HG02678 (cell line): ENCODE results near the gene PGLYRP3.

Source experiments
- ATAC-seq: cut with Tn5 transposase; IDR thresholded peaks from one replicate; pipeline ENCODE4 v1.9.1; 2021; ENCODE audit warnings: mild to moderate bottlenecking, moderate library complexity; ENCODE audit not compliant: unreplicated experiment

PGLYRP3 gene

DNA sequence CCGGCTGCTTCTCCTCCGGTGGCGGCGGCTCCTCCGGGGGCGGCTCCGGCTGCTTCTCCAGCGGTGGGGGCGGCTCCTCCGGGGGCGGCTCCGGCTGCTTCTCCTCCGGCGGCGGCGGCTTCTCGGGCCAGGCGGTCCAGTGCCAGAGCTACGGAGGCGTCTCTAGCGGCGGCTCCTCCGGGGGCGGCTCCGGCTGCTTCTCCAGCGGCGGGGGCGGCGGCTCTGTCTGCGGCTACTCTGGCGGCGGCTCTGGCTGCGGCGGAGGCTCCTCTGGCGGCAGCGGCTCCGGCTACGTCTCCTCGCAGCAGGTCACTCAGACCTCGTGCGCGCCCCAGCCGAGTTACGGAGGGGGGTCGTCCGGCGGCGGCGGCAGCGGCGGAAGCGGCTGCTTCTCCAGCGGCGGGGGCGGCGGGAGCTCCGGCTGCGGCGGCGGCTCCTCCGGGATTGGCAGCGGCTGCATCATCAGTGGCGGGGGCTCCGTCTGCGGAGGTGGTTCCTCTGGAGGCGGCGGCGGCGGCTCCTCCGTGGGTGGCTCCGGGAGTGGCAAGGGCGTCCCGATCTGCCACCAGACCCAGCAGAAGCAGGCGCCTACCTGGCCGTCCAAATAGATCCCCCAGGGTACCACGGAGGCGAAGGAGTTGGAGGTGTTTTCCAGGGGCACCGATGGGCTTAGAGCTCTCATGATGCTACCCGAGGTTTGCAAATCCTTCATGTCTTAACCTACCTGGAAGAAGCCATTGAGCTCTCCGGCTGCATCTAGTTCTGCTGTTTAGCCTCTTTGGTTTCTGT, 51.3 kb downstream of the PGLYRP3 start:
- no peak for ATAC-seq

- ATAC-seq: peak; percentile 46
Measured at GRCh38 chr1:153260585-153261280, 52.0 kb downstream of the PGLYRP3 start.

DNA sequence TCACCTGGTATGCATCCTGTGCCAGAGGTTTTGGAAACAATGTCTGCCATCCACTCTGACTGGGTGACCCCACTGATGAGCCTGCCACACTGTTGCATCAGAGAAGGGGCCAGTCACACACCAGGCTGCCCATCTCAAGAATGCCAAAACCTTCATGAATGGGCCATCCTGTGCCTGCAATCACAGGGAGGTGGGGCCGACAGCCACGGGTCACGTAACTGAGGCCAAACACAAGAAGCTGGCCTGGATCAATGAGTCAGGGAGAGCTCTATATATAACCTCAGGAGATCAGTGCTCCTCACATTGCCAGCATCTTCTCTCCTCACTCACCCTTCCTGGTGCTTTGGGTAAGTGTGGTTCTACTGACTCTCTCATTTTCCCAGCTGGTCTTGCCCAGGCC, 53.4 kb downstream of the PGLYRP3 start, which contains the start of gene LORICRIN:
Gene LORICRIN, plus strand, starts transcription at position 301 of the 400 bp plus-strand sequence. CDS start 1,263 bp downstream, outside the sequence.
- ATAC-seq: no peak

DNA sequence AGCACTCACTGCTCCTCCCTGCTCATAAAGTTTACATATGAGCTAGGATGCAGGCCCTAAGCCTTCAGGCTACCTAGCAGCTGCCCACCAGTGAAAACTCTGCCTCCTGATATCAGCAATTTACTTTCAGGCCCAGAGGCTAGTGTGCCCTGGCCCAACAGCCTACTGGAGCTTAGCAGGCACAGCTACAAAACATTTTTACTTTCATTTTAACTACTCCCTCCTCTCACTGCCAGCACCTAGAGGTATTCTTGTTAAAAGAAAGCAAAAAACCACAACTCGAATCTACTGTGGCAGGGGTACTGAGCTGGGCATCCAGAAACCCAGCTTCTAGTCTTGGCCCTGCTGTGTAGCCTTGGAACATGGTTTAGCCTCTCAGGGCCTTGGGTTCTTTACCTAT, 59.1 kb downstream of the PGLYRP3 start:
- peak; percentile 81 for ATAC-seq

- no peak for ATAC-seq
Measured at GRCh38 chr1:153253076-153253475, 59.7 kb downstream of the PGLYRP3 start.

DNA sequence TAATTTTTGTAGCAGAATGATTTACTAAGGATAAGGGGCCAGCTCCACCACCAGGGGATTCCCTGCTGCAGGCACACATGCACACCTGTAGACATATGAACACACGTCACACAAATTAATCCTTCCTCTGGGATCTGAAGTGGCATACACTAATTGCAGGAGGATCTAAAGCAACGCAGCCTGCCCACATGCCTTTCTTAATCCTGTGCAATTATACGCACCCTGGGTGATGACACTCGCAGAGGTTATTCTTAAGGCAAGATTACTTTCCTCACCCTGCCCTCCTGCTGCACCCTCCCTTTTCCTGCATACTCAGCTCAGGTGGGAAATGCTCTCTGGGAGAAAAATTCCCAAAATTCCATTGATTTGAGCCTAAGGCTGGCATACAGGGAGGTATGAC, 60.8 kb downstream of the PGLYRP3 start:
- ATAC-seq: no peak

DNA sequence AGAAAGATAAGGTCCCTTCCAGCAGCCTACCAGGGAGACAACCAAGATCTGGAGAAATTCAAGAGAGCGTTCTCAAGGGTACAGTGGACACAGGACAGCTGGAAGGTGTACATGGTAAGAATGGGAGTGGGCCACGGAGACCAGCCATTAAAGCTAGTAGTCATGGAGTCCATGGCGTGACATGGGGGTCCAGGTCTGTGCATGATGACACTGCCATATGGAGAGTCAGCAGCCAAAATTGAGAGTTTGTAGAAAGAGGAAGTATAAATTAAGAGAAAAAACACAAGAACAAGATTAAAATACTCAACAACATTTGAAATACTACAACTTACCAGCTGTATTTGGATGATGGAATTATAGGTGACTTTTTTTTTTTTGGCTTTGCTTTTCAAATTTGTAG, 61.2 kb downstream of the PGLYRP3 start:
- no peak for ATAC-seq

GRCh38 chr1:153251087-153251486, 61.7 kb downstream of the PGLYRP3 start:
- no peak for ATAC-seq

DNA sequence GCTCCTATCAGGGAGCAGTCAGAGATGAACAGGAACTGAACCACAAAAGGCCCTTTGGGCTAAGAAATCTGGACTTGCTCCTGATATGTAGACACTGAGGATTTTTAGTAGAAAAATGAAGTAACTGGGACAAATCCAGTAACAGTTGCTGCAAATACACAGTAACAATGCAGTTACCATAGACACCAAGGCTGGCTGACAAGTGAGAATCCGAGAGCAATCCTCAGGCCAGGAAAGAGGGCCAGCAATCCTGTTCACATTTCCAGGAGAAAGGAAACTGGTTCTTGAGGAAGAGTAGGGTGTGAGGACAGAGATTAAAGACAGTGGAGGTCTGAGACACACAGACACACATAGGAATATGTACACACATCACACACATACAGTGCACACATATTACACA, 62.6 kb downstream of the PGLYRP3 start:
- ATAC-seq: no peak

- ATAC-seq: no peak
Measured at GRCh38 chr1:153248176-153248879, 64.4 kb downstream of the PGLYRP3 start.
